ENCODE results near the gene TRIB2.

TRIB2 gene

DNA sequence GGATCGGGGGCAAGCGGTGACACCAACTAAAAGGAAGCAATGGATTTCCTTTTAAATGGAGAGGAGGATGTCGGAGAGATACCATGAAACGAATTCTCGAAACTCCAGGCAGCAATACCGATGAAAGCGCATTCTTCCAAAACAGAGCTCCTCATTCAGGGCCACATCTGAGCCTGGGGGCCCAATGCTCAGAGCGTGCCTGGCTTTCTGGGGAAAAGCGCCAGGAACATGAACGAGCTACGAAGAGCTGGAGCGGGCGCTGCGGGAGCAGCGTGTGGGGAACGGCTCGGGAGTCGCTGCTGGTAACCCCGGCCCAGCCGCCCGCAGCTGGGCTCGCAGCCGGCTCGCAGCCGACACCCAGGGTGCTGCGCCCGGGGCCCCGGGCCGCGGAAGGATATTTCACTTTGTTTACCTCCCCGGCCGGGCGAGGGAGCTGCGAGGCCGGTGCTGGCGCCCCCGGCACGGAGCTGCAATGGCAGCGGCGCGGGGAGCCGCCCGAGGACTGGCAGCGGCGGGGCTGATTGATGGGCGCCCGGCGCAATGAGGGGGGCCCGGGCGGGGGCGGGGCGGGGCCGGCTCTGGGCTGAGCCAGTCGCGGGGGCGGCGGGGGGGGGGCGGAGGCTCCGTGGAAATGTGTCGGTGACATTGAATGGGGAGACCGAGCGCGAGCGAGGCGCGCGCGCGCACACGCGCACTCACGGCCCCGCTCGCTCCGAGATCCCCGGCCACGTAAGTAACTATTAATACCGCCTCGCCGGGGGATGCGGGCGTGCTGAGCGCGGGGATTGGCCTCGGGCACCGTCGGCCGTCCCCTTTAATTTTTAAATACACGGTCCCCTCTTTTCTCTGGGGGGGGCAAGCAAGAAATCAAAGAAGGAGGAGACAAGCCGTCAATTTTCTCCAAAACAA is at the start of gene TRIB2:
TSS of gene TRIB2 (plus strand) at position 655 of the 909 bp plus-strand sequence. CDS start 1,372 bp downstream, outside the sequence.
- Histone ChIP-seq H3K4me3 (peak within 1 kb of the TSS; percentile 89), H3K36me3 (ENCODE audit: insufficient read depth, low read length) (no peaks in the 10 kb centered on the region), H3K9me3 (ENCODE audit: low read depth, low read length) (no peaks in the 10 kb centered on the region), H3K27ac (peak within 1 kb of the TSS; percentile 87), H3K9ac (ENCODE audit: insufficient read length) (peak within 1 kb of the TSS; percentile 79)
- no peak for TF ChIP-seq EZH2 (IDR thresholded peaks at IDR 0.05)
- TF ChIP-seq POLR2AphosphoS5 (IDR thresholded peaks at IDR 0.05; ENCODE audit: borderline replicate concordance, low read depth, low read length): 0 out of 2 replicates have a peak, but pooled peaks have one; percentile 37
- no peak for DNase-seq (ENCODE audit: low read depth, low spot score)

DNA sequence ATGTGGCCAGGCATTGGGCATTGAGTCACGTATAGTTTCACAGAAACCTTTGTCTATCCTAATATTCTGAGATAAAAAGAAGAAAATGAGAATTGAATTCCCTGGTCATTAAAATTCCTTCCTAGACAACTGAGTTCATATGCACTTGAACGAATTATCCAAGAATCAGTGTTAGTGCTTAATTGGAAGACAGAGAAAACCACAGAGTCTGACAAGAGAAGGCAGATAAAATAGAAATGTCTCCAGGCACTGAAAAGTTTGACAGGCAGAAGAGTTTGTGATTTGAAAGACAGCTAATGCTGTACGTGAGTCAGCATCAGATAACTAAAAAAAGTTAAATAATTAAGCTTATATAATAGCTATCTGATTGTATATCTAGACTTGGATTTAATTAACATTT is 47.7 kb upstream of the TRIB2 start:
- TF ChIP-seq POLR2AphosphoS5 (IDR thresholded peaks at IDR 0.05; ENCODE audit: borderline replicate concordance, low read depth, low read length) (no peak), FOXP2 (optimal IDR thresholded peaks at IDR 0.05; ENCODE audit: control extremely low read depth, extremely low read length, insufficient read depth) (no peak), EZH2 (IDR thresholded peaks at IDR 0.05) (no peak)
- Histone ChIP-seq H3K9me3 (ENCODE audit: low read depth, low read length) (no peaks in the 10 kb centered on the region), H3K9ac (ENCODE audit: insufficient read length) (no peak overlapping the region), H3K27ac (no peak overlapping the region), H3K4me3 (no peak overlapping the region), H3K36me3 (ENCODE audit: insufficient read depth, low read length) (no peaks in the 10 kb centered on the region)
- DNase-seq (ENCODE audit: low read depth, low spot score): no peak

DNA sequence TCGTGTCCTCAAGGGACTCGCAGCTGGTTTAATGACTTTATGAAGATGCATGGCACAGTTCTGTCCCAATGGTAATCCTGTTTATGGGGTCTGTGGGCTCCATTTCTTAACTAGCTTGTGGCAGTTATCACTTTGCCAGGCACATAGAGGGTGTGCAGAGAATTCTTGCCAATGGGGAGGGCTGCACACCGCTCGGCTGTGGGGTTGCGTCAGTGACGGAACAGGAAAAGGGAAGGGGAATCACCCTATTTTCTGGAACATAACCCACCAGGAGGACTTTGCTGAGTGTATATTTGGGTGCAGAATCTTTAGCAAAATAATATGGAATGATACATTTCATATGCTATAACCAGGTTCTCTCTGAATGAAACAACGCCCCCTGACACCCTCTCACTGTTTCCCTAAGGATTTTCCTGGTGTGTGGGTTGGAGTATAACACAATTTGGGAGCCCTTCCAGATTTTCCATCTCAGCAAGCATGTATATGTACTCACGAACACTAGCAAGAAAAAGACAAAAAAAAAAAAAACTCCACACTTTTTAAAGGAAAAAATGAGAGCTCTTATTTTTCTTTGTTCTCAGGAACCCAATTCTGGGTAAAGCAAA is 43.9 kb upstream of the TRIB2 start:
- H3K4me3 ChIP-seq: no peak overlapping the region
- no peak for DNase-seq (ENCODE audit: low read depth, low spot score)
- H3K27ac ChIP-seq: no peak overlapping the region
- H3K9me3 ChIP-seq (ENCODE audit: low read depth, low read length): no peaks in the 10 kb centered on the region
- no peaks in the 10 kb centered on the region for H3K36me3 ChIP-seq (ENCODE audit: insufficient read depth, low read length)
- no peak for TF ChIP-seq POLR2AphosphoS5 (IDR thresholded peaks at IDR 0.05; ENCODE audit: borderline replicate concordance, low read depth, low read length)
- no peak overlapping the region for H3K9ac ChIP-seq (ENCODE audit: insufficient read length)

DNA sequence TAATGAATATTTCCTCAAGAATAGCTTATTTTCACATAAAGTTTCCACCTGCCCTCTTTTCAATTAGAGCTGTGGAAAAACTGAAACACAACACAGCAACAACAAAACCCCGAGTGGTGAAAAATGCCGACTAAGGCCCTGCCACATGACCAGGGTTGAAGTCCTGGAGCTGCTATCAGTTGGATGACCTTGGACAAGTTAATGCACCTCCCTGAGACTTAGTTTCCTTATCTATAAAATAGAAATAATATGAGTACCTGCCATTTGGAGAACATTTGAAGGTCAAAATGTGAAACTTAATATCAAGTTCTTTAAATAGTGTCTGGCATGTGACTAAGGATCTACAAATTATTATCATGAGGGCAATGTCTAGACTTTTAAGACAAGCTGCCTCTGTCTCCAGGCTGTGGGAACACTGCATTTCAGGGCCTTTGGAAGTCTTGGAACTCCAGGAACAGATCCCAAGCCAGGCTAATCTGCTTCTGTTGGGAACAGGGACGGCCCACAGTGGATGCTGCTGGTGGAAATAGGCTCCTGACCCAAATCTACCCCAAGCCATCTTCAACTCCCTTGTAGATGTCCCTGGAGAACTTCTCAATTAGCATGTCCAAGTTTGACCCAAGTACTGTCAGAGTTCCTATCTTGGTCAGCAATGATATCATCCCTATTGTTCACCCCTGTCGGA is 42.0 kb upstream of the TRIB2 start:
- no peak for TF ChIP-seq EZH2 (IDR thresholded peaks at IDR 0.05)
- no peak for DNase-seq (ENCODE audit: low read depth, low spot score)
- Histone ChIP-seq H3K27ac (no peak overlapping the region), H3K4me3 (no peak overlapping the region), H3K9me3 (ENCODE audit: low read depth, low read length) (no peaks in the 10 kb centered on the region), H3K36me3 (ENCODE audit: insufficient read depth, low read length) (no peaks in the 10 kb centered on the region), H3K9ac (ENCODE audit: insufficient read length) (no peak overlapping the region)

DNA sequence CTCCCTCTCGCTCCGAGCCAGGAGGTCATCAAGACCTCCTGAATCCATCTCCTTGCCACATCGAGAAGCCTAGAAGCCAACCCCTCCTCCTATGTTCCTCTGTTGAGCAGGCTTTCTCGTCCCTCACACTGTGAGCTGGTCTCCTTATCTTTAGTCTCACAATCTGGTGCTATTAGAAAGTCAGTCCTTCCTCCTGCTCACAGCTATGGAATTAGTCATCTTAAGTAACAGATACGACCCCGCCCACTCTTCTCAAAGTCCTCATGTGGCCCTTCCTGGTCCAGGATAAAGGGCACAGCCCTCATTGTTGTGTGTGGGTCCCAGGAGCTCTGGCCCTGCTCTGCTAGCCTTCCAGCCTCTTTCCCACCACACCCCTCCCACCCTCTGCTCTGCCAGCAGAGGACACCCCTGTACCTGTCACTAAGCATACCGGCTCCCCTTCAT is 41.4 kb upstream of the TRIB2 start:
- no peak overlapping the region for H3K27ac ChIP-seq
- H3K36me3 ChIP-seq (ENCODE audit: insufficient read depth, low read length): no peaks in the 10 kb centered on the region
- no peak for DNase-seq (ENCODE audit: low read depth, low spot score)
- no peak overlapping the region for H3K9ac ChIP-seq (ENCODE audit: insufficient read length)
- TF ChIP-seq EZH2 (IDR thresholded peaks at IDR 0.05) (no peak), FOXP2 (optimal IDR thresholded peaks at IDR 0.05; ENCODE audit: control extremely low read depth, extremely low read length, insufficient read depth) (no peak), POLR2AphosphoS5 (IDR thresholded peaks at IDR 0.05; ENCODE audit: borderline replicate concordance, low read depth, low read length) (no peak)
- no peaks in the 10 kb centered on the region for H3K9me3 ChIP-seq (ENCODE audit: low read depth, low read length)
- H3K4me3 ChIP-seq: no peak overlapping the region

DNA sequence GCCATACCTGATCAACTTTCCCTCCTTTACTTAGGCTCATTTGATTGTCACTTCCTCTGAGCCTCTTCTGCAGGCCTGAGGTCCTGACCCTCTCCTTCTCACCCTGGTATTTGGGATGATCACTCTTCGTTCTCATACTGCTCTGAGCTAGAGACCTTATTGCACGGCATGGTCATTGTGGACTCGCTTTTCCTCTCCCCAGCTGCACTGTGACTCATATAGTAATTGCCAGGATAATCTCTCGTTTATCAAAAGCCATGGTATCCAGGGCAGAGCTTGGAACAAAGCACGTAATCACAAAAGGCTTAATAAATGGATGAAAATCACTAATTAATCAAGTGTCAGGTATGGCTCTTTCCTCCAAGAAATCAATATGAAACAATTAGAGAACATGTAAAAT is 40.9 kb upstream of the TRIB2 start:
- Histone ChIP-seq H3K27ac (no peak overlapping the region), H3K9ac (ENCODE audit: insufficient read length) (no peak overlapping the region), H3K36me3 (ENCODE audit: insufficient read depth, low read length) (no peaks in the 10 kb centered on the region), H3K4me3 (no peak overlapping the region), H3K9me3 (ENCODE audit: low read depth, low read length) (no peaks in the 10 kb centered on the region)
- DNase-seq (ENCODE audit: low read depth, low spot score): no peak
- TF ChIP-seq EZH2 (IDR thresholded peaks at IDR 0.05) (no peak), FOXP2 (optimal IDR thresholded peaks at IDR 0.05; ENCODE audit: control extremely low read depth, extremely low read length, insufficient read depth) (no peak), POLR2AphosphoS5 (IDR thresholded peaks at IDR 0.05; ENCODE audit: borderline replicate concordance, low read depth, low read length) (no peak)

DNA sequence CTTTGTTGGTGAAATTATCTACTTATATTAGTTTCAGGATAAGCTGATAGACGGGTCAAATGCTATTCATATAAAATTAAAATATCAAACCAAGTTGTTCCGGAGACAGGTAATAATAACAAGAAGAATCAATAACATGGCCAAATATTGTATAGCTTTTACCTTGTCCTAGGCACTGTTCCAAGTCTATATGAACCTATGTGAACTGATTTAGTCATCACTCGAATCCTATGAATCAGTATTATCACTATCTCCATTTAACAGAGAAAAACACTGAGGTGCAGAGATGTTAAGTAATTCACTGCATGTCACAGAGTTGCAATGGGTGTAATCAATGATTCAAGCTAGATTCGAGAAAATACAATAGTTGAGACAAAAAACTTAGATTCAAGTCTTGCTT is 40.0 kb upstream of the TRIB2 start:
- no peak for TF ChIP-seq EZH2 (IDR thresholded peaks at IDR 0.05)
- no peak for TF ChIP-seq POLR2AphosphoS5 (IDR thresholded peaks at IDR 0.05; ENCODE audit: borderline replicate concordance, low read depth, low read length)
- TF ChIP-seq FOXP2 (optimal IDR thresholded peaks at IDR 0.05; ENCODE audit: control extremely low read depth, extremely low read length, insufficient read depth): no peak
- H3K9me3 ChIP-seq (ENCODE audit: low read depth, low read length): no peaks in the 10 kb centered on the region
- no peak for DNase-seq (ENCODE audit: low read depth, low spot score)

DNA sequence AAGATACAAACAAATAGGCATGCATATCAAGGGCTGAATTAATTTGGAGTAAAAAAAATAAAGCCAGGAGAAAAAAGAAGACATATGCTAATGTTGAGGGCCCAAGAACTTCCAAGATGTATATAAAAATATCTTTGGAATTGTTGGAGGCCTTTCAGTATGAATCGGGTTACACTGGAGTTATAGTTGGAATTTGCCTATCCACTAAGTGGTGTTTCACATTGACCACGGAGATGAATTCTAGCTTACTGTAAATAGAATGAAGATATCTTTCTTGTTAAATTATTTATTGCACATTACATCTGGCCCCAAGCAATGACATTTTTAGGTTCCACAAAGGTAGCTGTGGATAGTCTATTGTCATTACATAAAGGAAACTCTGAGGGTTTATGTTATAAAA is 38.5 kb upstream of the TRIB2 start:
- no peaks in the 10 kb centered on the region for H3K9me3 ChIP-seq (ENCODE audit: low read depth, low read length)
- no peak for TF ChIP-seq POLR2AphosphoS5 (IDR thresholded peaks at IDR 0.05; ENCODE audit: borderline replicate concordance, low read depth, low read length)
- no peak for TF ChIP-seq EZH2 (IDR thresholded peaks at IDR 0.05)
- TF ChIP-seq FOXP2 (optimal IDR thresholded peaks at IDR 0.05; ENCODE audit: control extremely low read depth, extremely low read length, insufficient read depth): no peak
- H3K9ac ChIP-seq (ENCODE audit: insufficient read length): no peak overlapping the region
- DNase-seq (ENCODE audit: low read depth, low spot score): no peak
- H3K36me3 ChIP-seq (ENCODE audit: insufficient read depth, low read length): no peaks in the 10 kb centered on the region
- H3K27ac ChIP-seq: no peak overlapping the region
- no peak overlapping the region for H3K4me3 ChIP-seq

More for the DNA sequence above, 40.0 kb upstream of the TRIB2 start:
- Histone ChIP-seq H3K27ac (no peak overlapping the region), H3K4me3 (no peak overlapping the region), H3K9ac (ENCODE audit: insufficient read length) (no peak overlapping the region), H3K36me3 (ENCODE audit: insufficient read depth, low read length) (no peaks in the 10 kb centered on the region)
